B cell (primary cell): Measurements from ENCODE around the gene SYT6. TPM values are rescaled to one million over a fixed set of nuclear protein-coding genes. Genes with fewer than 3 reads are reported as not detected.

Experiments
- ATAC-seq: fragments of 200-7000 bp; cut with Tn5 transposase; one replicate; pipeline ENCODE4 v1.10.0; 2021; ENCODE audit warnings: low read depth, mild to moderate bottlenecking, moderate number of reproducible peaks, moderate library complexity
- CTCF ChIA-PET: fragments of 350-600 bp; sonication (Branson Sonifier 250); formaldehyde crosslinking; loops from one replicate; lab custom pipeline; 2021; ENCODE audit warnings: antibody characterized with exemption, inconsistent platforms; lab: Charles Lee
- POLR2A ChIA-PET: fragments of 350-600 bp; sonication (Branson Sonifier 250); formaldehyde crosslinking; loops from one replicate; lab custom pipeline; 2021; ENCODE audit warnings: antibody characterized with exemption; lab: Charles Lee
- DNase-seq: peaks from one replicate; pipeline ENCODE4 v3.0.0; 2013
- H2AFZ ChIP-seq: 2 replicates; pipeline ENCODE4 v1.6.1; 2012; ENCODE audit warnings: mild to moderate bottlenecking, low read depth, low read length; ENCODE audit not compliant: insufficient read depth, poor library complexity, severe bottlenecking
- H3K27ac ChIP-seq, 2 donors: 1 replicate in 1 of 2; 2 replicates in 1 of 2; pipeline ENCODE4 v1.5.1; 2012 to 2013; ENCODE audit warnings: low read length in 2 of 2, mild to moderate bottlenecking in 2 of 2, moderate library complexity in 1 of 2
- H3K27me3 ChIP-seq, 4 experiments: fragments of 200-600 bp in 1 of 4; sonication (generic) in 1 of 4; replicated peaks in 1 of 4; 1 replicate in 2 of 4; 2 replicates in 2 of 4; pipeline versions ENCODE4 v1.6.1 to v1.7.0; 2013 to 2016; ENCODE audit warnings: low read length in 3 of 4, mild to moderate bottlenecking in 2 of 4, mixed read lengths in 1 of 4, moderate library complexity in 1 of 4; ENCODE audit not compliant: insufficient read depth in 4 of 4, control insufficient read depth in 3 of 4; ENCODE audit errors: control extremely low read depth in 1 of 4
- H3K36me3 ChIP-seq, 2 experiments: replicated peaks in 1 of 2; 1 replicate in 1 of 2; 2 replicates in 1 of 2; pipeline versions ENCODE4 v1.6.1 to v1.7.1; 2013; ENCODE audit warnings: low read length in 1 of 2; ENCODE audit not compliant: insufficient read depth in 2 of 2, control insufficient read depth in 1 of 2; ENCODE audit errors: control extremely low read depth in 1 of 2, extremely low read depth in 1 of 2
- H3K4me1 ChIP-seq, 2 donors: fragments of 200-600 bp in 1 of 2; sonication (generic) in 1 of 2; 1 replicate in 1 of 2; 2 replicates in 1 of 2; pipeline versions ENCODE4 v1.5.1 to v1.6.1; 2013 to 2017; ENCODE audit warnings: low read length in 2 of 2; ENCODE audit not compliant: control insufficient read depth in 2 of 2, insufficient read depth in 2 of 2
- H3K4me2 ChIP-seq: replicated peaks from 2 replicates; pipeline ENCODE3; 2012; ENCODE audit warnings: mild to moderate bottlenecking, low read depth, low read length; ENCODE audit not compliant: poor library complexity, severe bottlenecking
- H3K4me3 ChIP-seq, 5 experiments: fragments of 200-600 bp in 1 of 5; sonication (generic) in 1 of 5; 1 replicate in 3 of 5; 2 replicates in 2 of 5; pipeline versions ENCODE4 v1.5.1 to v1.7.0; 2011 to 2016; ENCODE audit warnings: low read length in 4 of 5, mild to moderate bottlenecking in 4 of 5, low read depth in 2 of 5, control low read depth in 1 of 5, moderate library complexity in 1 of 5; ENCODE audit not compliant: insufficient read depth in 1 of 5; ENCODE audit errors: control extremely low read depth in 1 of 5, extremely low read depth in 1 of 5
- H3K79me2 ChIP-seq: fragments of 200-600 bp; sonication (generic); one replicate; pipeline ENCODE4 v1.6.0; 2016; ENCODE audit warnings: low read length; ENCODE audit not compliant: control insufficient read depth, insufficient read depth
- H3K9ac ChIP-seq: fragments of 200-600 bp; sonication (generic); 2 replicates; pipeline ENCODE4 v1.6.1; 2017; ENCODE audit warnings: mild to moderate bottlenecking, low read length, moderate library complexity
- H3K9me3 ChIP-seq, 3 donors: one replicate each; pipeline versions ENCODE4 v1.6.1 to v1.7.1; 2013; ENCODE audit warnings: low read length in 2 of 3; ENCODE audit not compliant: control insufficient read depth in 2 of 3, insufficient read depth in 1 of 3; ENCODE audit errors: control extremely low read depth in 1 of 3
- H4K20me1 ChIP-seq: 2 replicates; pipeline ENCODE4 v1.6.0; 2012; ENCODE audit warnings: mild to moderate bottlenecking, low read length; ENCODE audit not compliant: insufficient read depth, control insufficient read depth, poor library complexity, severe bottlenecking
- H3K27ac Mint-ChIP-seq: one replicate; pipeline ENCODE4 v1.8.0; 2021; ENCODE audit warnings: mixed read lengths
- H3K27me3 Mint-ChIP-seq: one replicate; pipeline ENCODE4 v1.8.0; 2021; ENCODE audit warnings: mixed read lengths
- H3K4me1 Mint-ChIP-seq: one replicate; pipeline ENCODE4 v1.8.0; 2021; ENCODE audit warnings: mixed read lengths
- H3K4me3 Mint-ChIP-seq: one replicate; pipeline ENCODE4 v1.8.0; 2021; ENCODE audit warnings: mixed read lengths
- H3K9me3 Mint-ChIP-seq: one replicate; pipeline ENCODE4 v1.8.0; 2022; ENCODE audit warnings: mixed read lengths; ENCODE audit not compliant: insufficient read depth
- EZH2 ChIP-seq: IDR thresholded peaks from 2 replicates; pipeline ENCODE4 v1.6.1; 2012; ENCODE audit warnings: borderline replicate concordance, low read depth, mild to moderate bottlenecking, moderate library complexity, low read length; ENCODE audit not compliant: insufficient read depth, poor library complexity, severe bottlenecking
- WGBS: methylation state at CpG from one replicate; pipeline ENCODE4 v1.1.5; 2013; ENCODE audit warnings: missing lambda C conversion rate; ENCODE audit not compliant: insufficient coverage; 5-methylcytosine and 5-hydroxymethylcytosine counted together
- intact Hi-C: fragments of 100-400 bp; cut with micrococcal nuclease; formaldehyde crosslinking; loops from one replicate; pipeline ENCODE4 v1.10.0; 2022
- polyA plus RNA-seq: library from polyadenylated mRNA; depleted of rRNA; stranded (reverse); fragments of >200 nt; gene quantifications from 2 replicates; pipeline ENCODE4 v1.2.3, GENCODE V29; 2012
- total RNA-seq, 2 donors: library from RNA; stranded (reverse); fragments of 120-200 nt in 1 of 2; gene quantifications; 1 replicate in 1 of 2; 2 replicates in 1 of 2; pipeline versions ENCODE4 v1.2.3 to v1.2.4, GENCODE V29; 2013 to 2022
- TF ChIP-seq, protein P1 (sequence below): fragments of 200-600 bp; IDR thresholded peaks from one replicate; pipeline ENCODE4 v1.8.0; 2022; ENCODE audit warnings: antibody characterized with exemption, mild to moderate bottlenecking

The SYT6 gene
- total and polyA plus RNA-seq, 2 donors (not counting 1 experiment from before 2014, with no cell fraction given), result not detected

DNA sequence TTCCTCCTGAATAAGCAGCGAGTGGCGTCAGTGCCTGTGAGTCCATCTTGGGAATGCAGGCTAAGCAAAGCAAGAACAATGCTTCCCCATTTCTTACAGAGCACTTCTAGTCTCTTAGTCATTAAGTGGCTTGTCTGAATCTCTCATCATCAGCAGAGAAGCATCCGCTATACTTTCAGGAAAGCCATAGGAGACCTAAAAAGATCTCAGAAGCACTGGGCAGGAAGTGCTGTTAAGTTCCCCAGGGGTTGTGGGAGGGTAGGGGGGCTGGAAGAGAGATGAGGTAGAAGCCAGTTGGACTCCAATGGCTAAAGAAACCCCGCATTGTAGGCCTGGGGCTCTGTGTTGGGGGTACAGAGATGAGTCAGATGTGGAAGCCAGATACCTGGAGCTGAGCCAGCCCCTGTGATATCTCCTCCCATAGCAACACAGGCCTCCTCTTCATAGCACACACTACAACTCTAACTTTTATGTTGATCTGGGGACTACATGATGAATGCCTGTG is 44.9 kb downstream of the SYT6 start:
- Histone ChIP-seq H3K27ac (no peak overlapping the region), H3K4me1 (no peaks in the 10 kb centered on the region), H4K20me1 (no peaks in the 10 kb centered on the region), H3K9ac (no peak overlapping the region), H3K9me3 (no peaks in the 10 kb centered on the region), H2AFZ (no peak overlapping the region), H3K4me2 (no peak overlapping the region), H3K36me3 (no peaks in the 10 kb centered on the region), H3K79me2 (no peaks in the 10 kb centered on the region), H3K27me3 (peaks cover 0 to 2% (median 0%) of the 10 kb centered on the region in 4 experiments), H3K4me3 (no peak overlapping the region)
- DNase-seq, result no peak
- 56% methylated on average over 2 of the region's 4 CpGs for WGBS
- ATAC-seq, result no peak
- intact Hi-C loops, result no loop called here
- ChIA-PET POLR2A (no interaction called here), CTCF (no interaction called here)
- no peaks in the 10 kb centered on the region for H3K9me3 Mint-ChIP-seq
- H3K27me3 Mint-ChIP-seq, result peaks cover 21% of the 10 kb centered on the region
- H3K4me3 Mint-ChIP-seq, result no peak overlapping the region
- H3K27ac Mint-ChIP-seq, result no peak overlapping the region
- TF ChIP-seq EZH2, result no peak
- TF ChIP-seq, protein P1, sequence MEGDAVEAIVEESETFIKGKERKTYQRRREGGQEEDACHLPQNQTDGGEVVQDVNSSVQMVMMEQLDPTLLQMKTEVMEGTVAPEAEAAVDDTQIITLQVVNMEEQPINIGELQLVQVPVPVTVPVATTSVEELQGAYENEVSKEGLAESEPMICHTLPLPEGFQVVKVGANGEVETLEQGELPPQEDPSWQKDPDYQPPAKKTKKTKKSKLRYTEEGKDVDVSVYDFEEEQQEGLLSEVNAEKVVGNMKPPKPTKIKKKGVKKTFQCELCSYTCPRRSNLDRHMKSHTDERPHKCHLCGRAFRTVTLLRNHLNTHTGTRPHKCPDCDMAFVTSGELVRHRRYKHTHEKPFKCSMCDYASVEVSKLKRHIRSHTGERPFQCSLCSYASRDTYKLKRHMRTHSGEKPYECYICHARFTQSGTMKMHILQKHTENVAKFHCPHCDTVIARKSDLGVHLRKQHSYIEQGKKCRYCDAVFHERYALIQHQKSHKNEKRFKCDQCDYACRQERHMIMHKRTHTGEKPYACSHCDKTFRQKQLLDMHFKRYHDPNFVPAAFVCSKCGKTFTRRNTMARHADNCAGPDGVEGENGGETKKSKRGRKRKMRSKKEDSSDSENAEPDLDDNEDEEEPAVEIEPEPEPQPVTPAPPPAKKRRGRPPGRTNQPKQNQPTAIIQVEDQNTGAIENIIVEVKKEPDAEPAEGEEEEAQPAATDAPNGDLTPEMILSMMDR, result no peak
- no peaks in the 10 kb centered on the region for H3K4me1 Mint-ChIP-seq

DNA sequence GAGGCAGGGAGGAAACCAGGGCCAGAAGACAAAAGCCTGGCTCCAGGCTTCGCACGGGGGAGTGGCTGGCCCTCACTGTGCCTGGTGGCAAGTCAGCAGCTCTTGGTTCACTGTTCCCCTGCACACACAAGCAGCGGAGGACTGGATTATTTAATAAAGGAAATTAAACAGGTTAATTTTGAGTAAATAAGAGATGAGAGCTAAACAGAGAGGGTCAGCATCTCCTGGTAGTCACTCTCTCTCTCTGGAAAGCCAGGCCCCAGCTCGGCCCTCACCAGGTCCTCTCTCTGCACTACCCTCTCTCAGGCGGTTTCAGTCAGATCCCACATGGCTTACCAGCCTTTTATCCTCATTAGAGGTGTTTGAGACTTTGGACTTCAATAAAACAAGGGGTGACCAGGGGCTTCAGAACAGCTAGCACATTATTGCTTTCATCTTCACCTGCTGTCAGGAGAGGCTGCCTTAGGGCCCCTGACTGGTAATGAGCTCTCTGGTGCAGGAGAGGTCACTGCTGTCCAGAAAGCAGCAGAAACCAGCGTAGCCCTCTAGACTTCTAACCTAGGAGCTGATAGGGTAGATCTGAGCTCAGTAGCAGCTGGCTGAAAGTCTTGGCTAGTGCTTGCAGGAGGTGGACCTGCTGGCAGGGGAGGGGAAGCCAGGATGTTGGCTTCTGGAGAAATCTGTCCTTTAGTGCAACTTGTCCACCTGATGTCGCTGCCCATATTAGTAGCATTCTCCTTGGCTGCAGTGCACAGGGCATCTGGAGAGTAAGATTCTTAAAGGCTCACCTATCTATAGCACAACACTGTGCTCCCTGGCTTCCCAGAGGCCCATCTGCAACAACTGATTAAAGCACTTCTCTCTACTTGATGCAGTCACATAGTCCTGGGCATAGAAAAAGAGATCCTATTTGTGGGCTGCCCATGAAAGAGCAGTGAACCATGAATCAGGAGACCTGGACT is 45.9 kb downstream of the SYT6 start:
- no peaks in the 10 kb centered on the region for H3K79me2 ChIP-seq
- Mint-ChIP-seq H3K9me3 (no peaks in the 10 kb centered on the region), H3K4me3 (no peak overlapping the region), H3K4me1 (no peaks in the 10 kb centered on the region), H3K27me3 (peaks cover 21% of the 10 kb centered on the region), H3K27ac (no peak overlapping the region)
- no peak overlapping the region for H3K4me2 ChIP-seq
- POLR2A ChIA-PET, result no interaction called here
- no peaks in the 10 kb centered on the region for H3K9me3 ChIP-seq
- H3K4me3 ChIP-seq, result no peak overlapping the region
- intact Hi-C loops, result no loop called here
- H4K20me1 ChIP-seq, result no peaks in the 10 kb centered on the region
- H3K9ac ChIP-seq, result no peak overlapping the region
- CTCF ChIA-PET, result no interaction called here
- H3K4me1 ChIP-seq, result no peaks in the 10 kb centered on the region
- WGBS, result 90% methylated on average over 3 of the region's 7 CpGs
- no peak overlapping the region for H3K27ac ChIP-seq
- peaks cover 0 to 2% (median 0%) of the 10 kb centered on the region in 4 experiments for H3K27me3 ChIP-seq
- DNase-seq, result no peak
- no peak overlapping the region for H2AFZ ChIP-seq
- ATAC-seq, result no peak
- TF ChIP-seq EZH2, result no peak
- TF ChIP-seq, protein P1, result no peak
- H3K36me3 ChIP-seq, result no peaks in the 10 kb centered on the region
